G401.6 (cell line): ENCODE data around the gene NXN.
"Not testable (repeated sequence)": the region's sequence is repeated elsewhere in the genome, so short reads cannot be mapped to it uniquely, and the experiment has no call there.

ENCODE experiments used
- FAIRE-seq: peaks from 2 replicates; lab custom pipeline; 2012; peaks lifted over from hg19 to GRCh38; lab: Jason Lieb, UNC

NXN gene

GRCh38 chr17:860805-861204 lies 118.8 kb downstream of the NXN start:
- FAIRE-seq, result no peak

- FAIRE-seq, result no peak
Measured at GRCh38 chr17:859824-860195, 119.8 kb downstream of the NXN start.

DNA sequence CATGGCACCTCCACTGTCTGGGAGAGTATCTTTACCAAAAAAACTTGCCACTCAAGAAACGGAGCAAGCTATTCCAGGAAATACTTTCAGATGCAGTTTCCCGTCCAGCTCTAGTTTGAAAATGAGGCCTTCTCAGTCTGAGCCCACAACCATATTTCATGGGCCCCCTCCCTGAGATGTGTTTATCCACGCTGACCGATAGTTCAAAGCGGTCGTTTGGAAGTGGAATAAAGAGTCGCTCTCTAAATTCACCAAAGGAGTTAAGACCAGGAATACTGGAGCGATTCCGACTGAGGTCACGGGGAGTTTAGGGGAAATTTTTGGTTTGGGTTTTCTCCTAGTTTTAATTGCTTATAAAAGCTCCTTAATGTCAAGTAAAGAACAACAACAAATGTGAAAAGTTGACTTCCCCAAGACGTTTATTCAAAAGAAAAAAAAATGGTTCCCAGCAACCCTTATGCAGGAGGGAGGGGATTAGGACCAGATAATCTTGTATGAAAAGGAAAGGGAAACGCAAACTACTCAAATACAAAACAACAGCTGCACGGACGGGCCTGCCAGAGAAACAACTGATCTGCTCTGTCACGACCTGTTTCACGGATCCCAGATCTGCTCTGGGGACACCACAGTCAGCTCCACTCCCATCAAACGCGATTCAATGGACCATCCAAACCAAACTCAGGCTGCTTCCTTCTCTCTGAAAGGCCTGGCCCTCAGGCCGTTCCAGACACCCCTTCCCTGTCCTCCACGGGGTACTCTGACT lies 120.3 kb downstream of the NXN start:
- FAIRE-seq, result no peak

- no peak for FAIRE-seq
Measured at GRCh38 chr17:856149-856548, 123.4 kb downstream of the NXN start.

DNA sequence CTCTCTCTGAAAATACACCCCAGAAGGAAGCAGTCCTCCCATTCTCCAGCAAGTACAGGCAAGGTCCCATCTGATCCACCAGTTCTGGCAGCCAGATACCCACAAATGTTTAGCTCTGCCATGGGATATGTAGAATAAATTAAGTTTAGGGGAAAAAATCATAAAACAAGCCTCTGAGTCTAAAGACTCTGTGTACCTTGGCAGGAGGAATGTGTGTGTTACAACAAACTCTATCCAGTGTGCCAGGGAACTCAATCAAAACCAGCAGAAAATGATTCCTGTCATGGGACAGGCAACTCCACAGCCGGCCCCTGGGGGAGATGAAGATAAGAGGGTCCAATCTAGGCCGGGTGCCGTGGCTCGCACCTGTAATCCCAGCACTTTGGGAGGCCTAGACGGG lies 124.0 kb downstream of the NXN start:
- FAIRE-seq, result no peak

GRCh38 chr17:852850-853249 lies 126.7 kb downstream of the NXN start:
- not testable (repeated sequence) for FAIRE-seq

DNA sequence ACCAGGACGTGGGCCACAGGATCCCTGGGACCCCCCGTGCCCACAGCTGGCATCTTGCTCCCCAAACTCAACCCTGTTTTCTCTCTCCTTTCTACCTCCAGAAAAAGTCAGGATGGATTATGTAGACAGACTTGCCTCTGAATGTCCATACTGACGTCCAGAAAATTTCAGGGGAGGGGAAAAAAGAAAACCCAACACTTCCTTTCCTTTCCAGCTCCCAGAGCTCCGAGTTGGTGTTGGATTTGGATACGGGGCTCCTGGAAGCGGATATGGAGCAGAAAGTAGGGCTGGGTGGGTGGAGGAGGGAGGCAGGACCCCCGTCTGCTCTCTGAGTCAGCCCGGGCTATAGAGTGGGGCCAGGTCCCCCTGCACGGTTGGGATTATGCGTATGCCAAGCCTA lies 127.2 kb downstream of the NXN start:
- FAIRE-seq, result no peak

GRCh38 chr17:851924-852323 lies 127.7 kb downstream of the NXN start:
- FAIRE-seq, result no peak

GRCh38 chr17:850851-851763 lies 128.5 kb downstream of the NXN start:
- no peak for FAIRE-seq

- FAIRE-seq, result no peak
Measured at GRCh38 chr17:850086-850850, 129.3 kb downstream of the NXN start.

DNA sequence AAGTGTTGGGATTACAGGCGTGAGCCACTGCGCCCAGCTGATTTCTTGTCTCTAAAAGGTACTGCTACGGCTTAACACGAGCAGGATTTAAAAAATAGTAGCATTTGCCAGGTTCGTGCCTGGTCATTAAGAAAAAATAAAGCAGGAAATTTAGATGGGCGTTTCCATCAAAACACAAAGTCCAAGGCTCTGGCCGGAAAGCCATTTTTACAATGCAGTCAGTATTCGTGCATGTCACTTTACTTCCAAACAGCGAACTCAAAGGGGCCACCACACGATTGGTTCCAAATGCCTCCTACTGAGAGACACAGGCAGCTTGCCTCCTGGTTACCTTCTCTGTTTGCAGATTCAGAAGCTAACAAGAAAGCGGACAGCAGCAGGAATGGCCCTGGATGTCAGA lies 131.2 kb downstream of the NXN start:
- no peak for FAIRE-seq

DNA sequence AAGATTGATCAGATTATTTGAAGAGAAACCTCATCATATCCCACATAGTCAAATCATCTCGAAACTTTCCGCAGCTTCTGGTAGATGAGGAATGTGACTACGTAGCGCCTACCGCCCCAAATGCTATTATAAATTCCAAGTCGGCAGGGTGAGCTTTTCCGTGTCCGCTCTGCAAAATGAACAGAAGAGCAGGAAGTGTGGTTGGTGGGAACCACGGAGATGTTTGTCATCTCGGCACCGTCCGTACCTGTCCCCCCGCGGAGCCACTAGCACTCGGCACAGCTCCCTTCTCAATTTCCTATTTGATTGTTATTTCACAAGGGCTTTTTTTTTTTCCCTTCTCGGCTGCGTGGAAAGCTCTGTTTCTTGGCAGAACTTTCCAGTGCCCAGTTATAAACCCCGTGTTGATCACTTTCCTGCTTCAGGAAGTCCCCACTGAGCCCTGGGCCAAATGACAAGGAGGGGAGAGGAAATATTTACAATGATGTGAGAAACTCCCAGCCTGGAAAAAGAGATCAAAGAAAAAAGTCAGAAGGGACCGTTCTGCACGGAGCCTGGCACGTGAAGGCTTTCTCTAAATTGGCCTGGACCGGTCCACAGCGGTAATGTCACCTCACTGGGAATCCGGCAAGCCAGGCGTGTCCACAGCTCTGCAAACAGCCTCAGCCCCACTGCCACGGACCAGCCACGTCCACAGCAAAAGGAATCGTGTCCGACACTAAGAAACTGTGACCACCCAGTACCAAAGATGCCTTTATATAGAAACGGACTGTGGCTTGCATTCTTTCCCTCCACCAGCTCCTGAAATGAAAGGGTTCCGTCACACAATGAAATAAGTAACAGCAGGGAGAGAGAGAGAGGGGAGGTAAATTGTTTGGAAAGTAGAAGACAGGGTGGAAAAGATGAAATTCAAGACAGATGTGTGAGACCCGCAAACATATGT lies 132.4 kb downstream of the NXN start:
- no peak for FAIRE-seq

GRCh38 chr17:841313-841712 lies 138.3 kb downstream of the NXN start:
- no peak for FAIRE-seq

GRCh38 chr17:838486-838885 lies 141.1 kb downstream of the NXN start:
- FAIRE-seq, result no peak

DNA sequence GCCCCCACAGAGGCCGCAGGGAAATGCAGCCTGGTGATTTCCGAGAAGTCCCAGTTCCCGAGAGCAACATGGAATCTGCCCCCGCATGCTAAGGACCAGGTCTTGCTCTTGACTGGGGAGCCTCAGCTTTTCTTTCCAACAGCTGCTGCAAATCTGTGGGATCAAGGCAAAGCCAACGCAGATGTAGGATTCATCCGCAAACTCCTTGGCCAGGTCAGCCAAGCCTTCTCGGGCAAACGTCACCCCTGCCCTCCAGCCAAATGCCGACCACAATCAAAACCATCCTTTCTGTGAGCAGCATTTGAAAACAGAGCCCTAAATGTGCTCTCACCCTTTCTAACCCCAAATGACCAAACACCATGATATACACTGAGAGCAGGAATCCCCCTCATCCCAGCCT lies 143.4 kb downstream of the NXN start:
- FAIRE-seq, result no peak

GRCh38 chr17:835721-836120 lies 143.9 kb downstream of the NXN start:
- FAIRE-seq, result not testable (repeated sequence)

DNA sequence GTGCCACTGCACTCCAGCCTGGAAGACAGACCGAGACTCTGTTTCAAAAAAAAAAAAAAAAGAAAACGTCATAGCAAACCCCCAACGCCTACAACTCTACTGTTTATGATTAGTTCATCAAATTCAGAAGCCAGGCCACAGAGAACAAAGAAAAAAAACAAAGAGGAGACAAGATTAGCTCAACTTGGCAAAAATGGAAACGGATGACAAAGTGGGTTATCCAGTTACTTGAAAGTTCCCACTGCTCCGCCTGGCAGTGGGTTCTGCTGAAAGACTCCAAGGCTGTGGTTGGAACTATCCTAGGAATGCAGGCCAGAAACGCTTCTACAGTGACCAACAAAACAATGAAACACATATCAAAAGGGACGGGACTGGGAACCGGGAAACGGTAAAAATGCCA lies 144.3 kb downstream of the NXN start:
- FAIRE-seq, result no peak

DNA sequence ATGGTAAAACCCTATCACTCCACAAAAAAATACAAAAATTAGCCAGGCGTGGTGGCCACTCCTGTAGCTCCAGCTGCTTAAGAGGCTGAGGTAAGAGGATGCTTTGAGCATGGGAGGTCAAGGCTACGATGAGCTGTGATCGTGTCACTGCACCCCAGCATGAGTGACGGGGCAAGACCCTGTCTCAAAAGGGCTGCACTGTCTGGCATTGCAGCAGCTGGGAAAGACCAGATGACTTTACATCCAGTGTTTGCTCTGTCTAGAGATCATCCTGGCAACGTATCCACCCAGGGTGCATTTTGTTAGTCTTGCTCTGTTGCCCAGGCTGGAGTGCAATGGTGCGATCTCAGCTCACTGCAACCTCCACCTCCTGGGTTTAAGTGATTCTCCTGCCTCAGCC lies 145.4 kb downstream of the NXN start:
- no peak for FAIRE-seq

GRCh38 chr17:830950-831349 lies 148.6 kb downstream of the NXN start:
- FAIRE-seq, result no peak

DNA sequence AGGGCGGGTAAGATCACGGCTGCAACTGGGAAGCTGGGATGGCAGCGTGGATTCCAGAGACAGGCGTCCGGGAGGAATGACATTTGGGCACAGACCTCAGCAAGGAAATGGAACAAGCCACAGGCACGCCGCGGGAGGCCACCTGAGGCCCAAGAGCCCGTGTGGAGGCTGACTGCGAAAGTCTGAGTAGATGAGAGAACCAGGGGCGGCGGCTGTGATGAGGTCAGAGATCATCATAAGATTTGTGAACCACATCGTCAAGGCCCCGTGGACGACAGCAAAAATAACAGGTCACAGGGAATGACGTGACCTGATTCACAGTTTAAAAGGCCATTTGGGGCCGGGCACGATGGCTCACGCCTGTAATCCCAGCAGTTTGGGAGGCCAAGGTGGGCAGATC lies 149.2 kb downstream of the NXN start:
- FAIRE-seq, result no peak

GRCh38 chr17:829614-830013 lies 150.0 kb downstream of the NXN start:
- FAIRE-seq, result not testable (repeated sequence)

DNA sequence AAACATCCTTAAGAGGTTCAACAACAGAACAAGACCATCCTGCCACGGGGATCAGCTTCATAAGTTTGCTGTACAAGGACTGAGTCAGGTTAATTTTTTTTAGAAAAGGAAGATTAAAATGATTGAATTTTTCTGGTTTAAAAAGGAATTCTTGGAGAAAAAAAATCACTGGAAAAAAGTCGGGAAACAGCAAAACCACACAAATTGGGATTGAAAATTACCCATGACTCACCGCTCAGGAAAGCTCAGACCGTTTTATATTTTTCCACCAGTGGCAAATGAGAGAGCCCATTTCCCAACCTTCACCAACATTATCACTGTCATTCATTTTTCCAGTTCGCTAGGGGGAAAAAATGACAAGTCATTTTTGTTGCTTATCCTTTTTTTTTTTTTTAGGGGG lies 150.8 kb downstream of the NXN start:
- no peak for FAIRE-seq
